Neural cell (in vitro differentiated cells): ENCODE measurements around the gene HIC1.

Experiments
- EZH2 ChIP-seq: fragments of 200-600, 300-800 bp; shearing (Covaris generic), sonication (generic); IDR thresholded peaks from 2 replicates; pipeline ENCODE4 v1.6.1; 2014; ENCODE audit warnings: antibody characterized with exemption, low read length, borderline replicate concordance, mild to moderate bottlenecking; ENCODE audit not compliant: insufficient read depth, poor library complexity, severe bottlenecking
- POLR2AphosphoS5 ChIP-seq: IDR thresholded peaks from 2 replicates; pipeline ENCODE4 v1.6.1; 2012
- TF ChIP-seq, protein P1 (sequence below): fragments of 450-650 bp; IDR thresholded peaks from 2 replicates; pipeline ENCODE4 v1.5.1; 2014; ENCODE audit warnings: antibody characterized with exemption, mild to moderate bottlenecking, moderate library complexity; ENCODE audit not compliant: poor library complexity, severe bottlenecking

DNA sequence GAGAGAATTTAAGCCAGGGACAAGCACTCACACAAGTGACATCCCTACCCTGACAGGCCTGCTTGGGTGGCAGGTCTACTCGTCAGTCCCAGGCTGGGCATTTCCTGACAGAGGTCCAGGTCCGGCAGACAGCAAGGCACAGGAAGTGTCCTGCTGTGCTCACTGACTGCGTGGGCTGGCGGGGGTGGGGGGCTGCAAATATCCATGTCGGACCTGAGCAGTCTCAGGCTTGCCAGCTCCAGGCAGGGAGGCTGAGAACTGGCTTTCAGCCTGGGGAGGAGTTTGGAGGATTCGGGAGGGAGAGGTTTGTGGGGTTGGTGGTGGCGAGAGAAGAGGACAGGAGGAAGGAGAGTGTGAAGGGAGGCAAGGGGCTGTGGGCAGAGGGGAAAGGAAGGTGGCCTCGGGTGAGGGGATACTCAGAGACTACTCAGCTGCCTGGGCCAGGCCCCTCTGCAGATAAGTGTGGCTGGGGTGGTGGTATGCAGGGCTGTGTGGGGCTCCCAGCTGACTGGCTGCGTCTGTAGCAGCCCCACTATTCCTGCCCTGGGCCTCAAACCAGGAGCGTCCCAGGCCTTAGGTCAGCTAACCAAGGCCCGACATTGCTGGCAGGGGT lies 7.8 kb downstream of the HIC1 start:
- TF ChIP-seq EZH2 (no peak), POLR2AphosphoS5 (no peak)
- TF ChIP-seq, protein P1, sequence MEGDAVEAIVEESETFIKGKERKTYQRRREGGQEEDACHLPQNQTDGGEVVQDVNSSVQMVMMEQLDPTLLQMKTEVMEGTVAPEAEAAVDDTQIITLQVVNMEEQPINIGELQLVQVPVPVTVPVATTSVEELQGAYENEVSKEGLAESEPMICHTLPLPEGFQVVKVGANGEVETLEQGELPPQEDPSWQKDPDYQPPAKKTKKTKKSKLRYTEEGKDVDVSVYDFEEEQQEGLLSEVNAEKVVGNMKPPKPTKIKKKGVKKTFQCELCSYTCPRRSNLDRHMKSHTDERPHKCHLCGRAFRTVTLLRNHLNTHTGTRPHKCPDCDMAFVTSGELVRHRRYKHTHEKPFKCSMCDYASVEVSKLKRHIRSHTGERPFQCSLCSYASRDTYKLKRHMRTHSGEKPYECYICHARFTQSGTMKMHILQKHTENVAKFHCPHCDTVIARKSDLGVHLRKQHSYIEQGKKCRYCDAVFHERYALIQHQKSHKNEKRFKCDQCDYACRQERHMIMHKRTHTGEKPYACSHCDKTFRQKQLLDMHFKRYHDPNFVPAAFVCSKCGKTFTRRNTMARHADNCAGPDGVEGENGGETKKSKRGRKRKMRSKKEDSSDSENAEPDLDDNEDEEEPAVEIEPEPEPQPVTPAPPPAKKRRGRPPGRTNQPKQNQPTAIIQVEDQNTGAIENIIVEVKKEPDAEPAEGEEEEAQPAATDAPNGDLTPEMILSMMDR = no peak
